ENCODE measurements around the gene MEX3A. TPM values are rescaled to one million over a fixed set of nuclear protein-coding genes. Genes with fewer than 3 reads are reported as not detected.

The MEX3A gene
- total and polyA plus RNA-seq, 5 experiments from 2014 or later = 0.38 TPM; not detected in 4

- ATAC-seq (peak in 1 of 2 donors; percentile 2), DNase-seq (no peak)
- peak overlapping the region; percentile 75 to 99 (median 98) for H3K27ac Mint-ChIP-seq
- H3K4me3 Mint-ChIP-seq = peak overlapping the region in 3 of 10 donors; percentile 5 to 85 (median 74)
- POLR2A ChIA-PET = interaction anchor here (1.0 to 3.8 kb wide), 6 partner anchors 9 to 185 kb away, joined by 3 to 30 read pairs (median 7); partner anchors contain the start of genes LMNA and SMG5
- H3K9me3 Mint-ChIP-seq = peaks cover 0 to 3% (median 0%) of the 10 kb centered on the region in 9 donors
- H3K4me1 Mint-ChIP-seq = peaks cover 19 to 48% (median 33%) of the 10 kb centered on the region in 4 donors
- H3K36me3 Mint-ChIP-seq = peaks cover 0 to 1% (median 0%) of the 10 kb centered on the region in 3 donors
- H3K27me3 Mint-ChIP-seq = peaks cover 0 to 12% (median 4%) of the 10 kb centered on the region in 5 donors
Measured at GRCh38 chr1:156097499-156098178, 15.4 kb upstream of the MEX3A start.

GRCh38 chr1:156096640-156097391 is 14.6 kb upstream of the MEX3A start:
- Mint-ChIP-seq H3K36me3 (peaks cover 0 to 1% (median 0%) of the 10 kb centered on the region in 3 donors), H3K27ac (peak overlapping the region; percentile 75 to 99 (median 98)), H3K27me3 (peaks cover 0 to 12% (median 5%) of the 10 kb centered on the region in 5 donors), H3K4me1 (peaks cover 19 to 47% (median 32%) of the 10 kb centered on the region in 4 donors), H3K4me3 (peak overlapping the region; percentile 5 to 85 (median 72)), H3K9me3 (peaks cover 0 to 3% (median 0%) of the 10 kb centered on the region in 9 donors)
- POLR2A ChIA-PET = interaction anchor here (1.0 to 3.8 kb wide), 7 partner anchors 10 to 186 kb away, joined by 3 to 30 read pairs (median 6); partner anchors contain the start of genes LMNA and SMG5
- DNase-seq (peak; percentile 73 to 92 (median 84)), ATAC-seq (peak; percentile 80 to 82)

- Mint-ChIP-seq H3K4me1 (peaks cover 19 to 41% (median 32%) of the 10 kb centered on the region in 4 donors), H3K9me3 (peaks cover 0 to 3% (median 0%) of the 10 kb centered on the region in 9 donors), H3K4me3 (peak overlapping the region in 5 of 10 donors; percentile 5 to 82 (median 69)), H3K36me3 (peaks cover 0 to 1% (median 0%) of the 10 kb centered on the region in 3 donors), H3K27ac (peak overlapping the region; percentile 63 to 99 (median 98)), H3K27me3 (peaks cover 0 to 12% (median 5%) of the 10 kb centered on the region in 5 donors)
- POLR2A ChIA-PET = interaction anchor here (0.5 to 3.8 kb wide), 7 partner anchors 10 to 129 kb away, joined by 4 to 30 read pairs (median 8); partner anchors contain the start of gene LMNA
- ATAC-seq (no peak), DNase-seq (no peak)
Measured at GRCh38 chr1:156095906-156096508, 13.7 kb upstream of the MEX3A start.

DNA sequence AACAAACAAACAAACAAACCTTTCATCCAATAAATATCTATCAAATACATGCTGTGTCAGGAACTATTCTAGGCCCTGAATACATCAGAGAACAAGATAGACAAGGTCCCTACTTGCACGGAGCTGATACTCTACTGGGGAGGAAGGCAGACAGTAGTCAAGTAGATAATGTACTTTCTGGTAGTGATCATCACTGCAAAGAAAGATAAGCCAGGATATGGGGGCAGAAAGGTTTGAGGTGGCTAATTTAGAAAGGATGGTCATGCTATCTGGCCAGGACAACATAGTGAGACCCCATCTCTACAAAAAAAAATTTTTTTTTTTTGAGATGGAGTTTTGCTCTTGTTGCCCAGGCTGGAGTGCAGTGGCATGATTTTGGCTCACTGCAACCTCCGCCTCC is 9.3 kb upstream of the MEX3A start:
- Mint-ChIP-seq H3K27me3 (peaks cover 5 to 40% (median 16%) of the 10 kb centered on the region in 5 donors), H3K4me1 (peaks cover 11 to 19% (median 18%) of the 10 kb centered on the region in 4 donors), H3K9me3 (no peaks in the 10 kb centered on the region), H3K4me3 (no peak overlapping the region), H3K36me3 (no peaks in the 10 kb centered on the region), H3K27ac (no peak overlapping the region)
- DNase-seq (no peak), ATAC-seq (no peak)
- POLR2A ChIA-PET = interaction anchor here (3.2 kb wide), 1 partner anchor 37 kb away, joined by 23 read pairs; no protein-coding TSS in a partner anchor

GRCh38 chr1:156090840-156091188 is 8.5 kb upstream of the MEX3A start:
- no peaks in the 10 kb centered on the region for H3K9me3 Mint-ChIP-seq
- peaks cover 9 to 48% (median 21%) of the 10 kb centered on the region in 5 donors for H3K27me3 Mint-ChIP-seq
- DNase-seq (peak; percentile 78 to 92 (median 84)), ATAC-seq (peak; percentile 98 to 99)
- no peaks in the 10 kb centered on the region for H3K36me3 Mint-ChIP-seq
- no peak overlapping the region for H3K4me3 Mint-ChIP-seq
- H3K27ac Mint-ChIP-seq = peak overlapping the region in 5 of 10 donors; percentile 26 to 86 (median 66)
- POLR2A ChIA-PET = interaction anchor here (3.2 kb wide), 1 partner anchor 38 kb away, joined by 23 read pairs; no protein-coding TSS in a partner anchor
- H3K4me1 Mint-ChIP-seq = peaks cover 4 to 12% (median 10%) of the 10 kb centered on the region in 4 donors

DNA sequence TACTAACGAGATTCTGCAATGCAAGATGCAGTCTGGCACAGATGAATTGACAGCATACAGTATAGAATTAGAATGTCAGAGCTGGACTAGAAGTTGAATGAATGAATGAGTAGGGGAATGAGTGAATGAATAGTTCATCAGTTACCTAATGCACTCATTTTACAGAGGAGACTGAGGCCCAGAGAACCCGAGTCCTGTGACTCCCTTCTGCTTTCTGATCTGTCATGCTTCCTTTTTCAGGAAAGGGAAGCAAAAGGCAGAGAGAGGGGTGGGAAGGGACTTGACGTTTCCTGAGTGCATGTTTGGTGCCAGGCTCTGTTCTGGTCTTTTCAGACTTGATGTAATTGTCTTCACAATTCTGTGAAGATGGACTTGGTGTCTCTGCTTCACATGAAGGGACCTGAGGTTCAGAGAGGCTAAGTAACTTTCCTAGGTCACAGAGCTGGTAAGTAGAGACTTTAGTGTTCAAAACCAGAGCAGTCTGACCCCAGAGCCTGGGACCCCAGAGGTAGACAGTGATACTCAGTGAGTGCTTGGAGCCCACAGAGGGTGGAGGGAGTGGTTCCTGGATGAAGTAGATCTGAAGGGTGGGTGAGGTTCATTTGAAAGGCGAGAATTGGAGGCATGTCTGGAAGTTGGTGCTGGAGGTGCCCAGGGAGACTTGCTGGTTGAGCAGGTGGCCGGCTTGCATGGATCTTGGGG is 8.0 kb upstream of the MEX3A start:
- POLR2A ChIA-PET = interaction anchor here (0.6 to 3.2 kb wide), 2 partner anchors 39 to 58 kb away, joined by 4 to 23 read pairs; no protein-coding TSS in a partner anchor
- Mint-ChIP-seq H3K36me3 (no peaks in the 10 kb centered on the region), H3K27ac (peak overlapping the region in 3 of 10 donors; percentile 26 to 86 (median 75)), H3K4me1 (peaks cover 4 to 9% (median 7%) of the 10 kb centered on the region in 4 donors), H3K27me3 (peaks cover 11 to 53% (median 24%) of the 10 kb centered on the region in 5 donors), H3K9me3 (no peaks in the 10 kb centered on the region), H3K4me3 (no peak overlapping the region)
- DNase-seq (no peak), ATAC-seq (peak; percentile 44 to 54)

DNA sequence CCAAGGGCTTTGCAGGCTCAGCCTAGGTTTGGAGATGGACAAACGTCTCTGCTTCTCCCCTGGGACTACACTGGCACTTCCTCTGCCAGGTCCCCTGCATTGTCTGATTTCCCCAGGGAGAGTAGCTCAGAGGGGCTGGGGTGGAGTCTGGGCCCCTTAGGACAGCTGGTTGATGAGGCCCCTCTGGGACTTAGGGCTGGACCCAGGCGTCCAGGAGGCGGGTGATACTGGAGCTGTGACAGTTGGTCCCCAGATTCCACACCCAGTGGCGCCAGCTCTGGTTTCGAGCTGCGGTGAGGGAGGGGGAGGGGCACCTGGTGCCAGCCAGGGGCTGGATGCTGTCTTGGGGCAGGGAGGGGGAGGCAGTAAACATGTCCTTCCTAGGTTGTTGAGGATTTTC is 7.4 kb upstream of the MEX3A start:
- Mint-ChIP-seq H3K27ac (no peak overlapping the region), H3K9me3 (no peaks in the 10 kb centered on the region), H3K27me3 (peaks cover 12 to 58% (median 28%) of the 10 kb centered on the region in 5 donors), H3K4me3 (peak overlapping the region in 1 of 10 donors; percentile 1), H3K4me1 (peaks cover 4 to 7% (median 6%) of the 10 kb centered on the region in 4 donors), H3K36me3 (no peaks in the 10 kb centered on the region)
- no peak for ATAC-seq
- POLR2A ChIA-PET = interaction anchor here (0.6 to 3.2 kb wide), 3 partner anchors 37 to 59 kb away, joined by 4 to 23 read pairs (median 6); no protein-coding TSS in a partner anchor
- DNase-seq = no peak

- no peak overlapping the region for H3K27ac Mint-ChIP-seq
- H3K27me3 Mint-ChIP-seq = peaks cover 18 to 60% (median 32%) of the 10 kb centered on the region in 5 donors
- no peak for DNase-seq
- ATAC-seq = no peak
- H3K9me3 Mint-ChIP-seq = no peaks in the 10 kb centered on the region
- POLR2A ChIA-PET = no interaction called here
- H3K4me3 Mint-ChIP-seq = peak overlapping the region in 1 of 10 donors; percentile 4
- peaks cover 6 to 20% (median 10%) of the 10 kb centered on the region in 4 donors for H3K4me1 Mint-ChIP-seq
- no peaks in the 10 kb centered on the region for H3K36me3 Mint-ChIP-seq
Measured at GRCh38 chr1:156086256-156086662, 4.0 kb upstream of the MEX3A start.

DNA sequence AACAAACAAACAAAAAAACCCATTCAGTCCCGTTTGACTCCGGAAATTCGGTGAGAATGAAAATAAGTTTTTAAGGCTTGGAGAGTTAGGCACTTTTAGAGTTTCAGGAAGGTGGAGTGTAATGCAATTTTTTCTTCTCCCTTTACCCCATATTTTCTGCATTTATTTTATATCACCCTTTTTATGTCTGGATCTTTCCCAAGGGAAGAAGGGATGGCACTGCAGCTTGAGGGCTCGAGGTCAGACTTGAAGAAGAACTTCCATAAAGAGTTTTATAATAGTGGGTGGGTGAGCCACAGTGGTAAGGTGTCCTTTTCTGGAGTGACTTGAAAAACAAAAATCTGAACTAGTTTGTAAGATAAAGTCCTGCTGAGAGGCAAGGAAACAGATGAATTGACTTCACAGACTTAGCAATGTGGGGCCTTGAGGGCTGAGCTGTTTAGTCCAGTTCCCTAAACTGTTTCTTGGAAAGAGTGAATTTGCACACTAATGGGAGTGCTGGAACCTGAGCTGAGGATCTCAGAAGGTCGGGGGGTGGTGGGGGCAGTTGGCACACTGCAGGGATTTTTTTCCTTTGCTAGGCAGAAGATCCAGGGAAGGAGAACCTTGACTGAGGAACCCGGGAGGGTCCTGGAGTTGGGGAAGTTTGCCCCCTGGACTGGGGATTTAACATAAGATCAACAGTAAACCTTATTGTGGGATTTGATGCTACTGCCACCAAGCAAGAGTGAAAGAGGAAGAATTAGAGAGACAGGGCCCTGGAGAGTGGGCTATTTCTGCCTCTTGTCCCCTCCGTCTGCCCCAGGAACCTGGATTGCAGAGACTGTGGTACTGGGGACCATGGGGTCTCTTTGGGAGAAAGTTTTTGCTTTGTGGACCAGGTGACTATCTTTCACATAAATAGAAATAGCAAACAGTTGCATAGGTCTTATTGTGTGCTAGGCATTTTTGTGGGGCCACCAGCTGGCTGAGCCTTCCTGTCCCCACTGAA is 1.8 kb upstream of the MEX3A start:
- no peaks in the 10 kb centered on the region for H3K9me3 Mint-ChIP-seq
- H3K4me3 Mint-ChIP-seq = peak overlapping the region; percentile 68 to 91 (median 82)
- DNase-seq = no peak
- no peaks in the 10 kb centered on the region for H3K36me3 Mint-ChIP-seq
- H3K27ac Mint-ChIP-seq = no peak overlapping the region
- no peak for ATAC-seq
- POLR2A ChIA-PET = interaction anchor here (0.7 to 1.2 kb wide), 3 partner anchors 14 to 199 kb away, joined by 3 to 5 read pairs (median 4); partner anchors contain the start of gene SMG5
- H3K27me3 Mint-ChIP-seq = peaks cover 15 to 40% (median 27%) of the 10 kb centered on the region in 5 donors
- peaks cover 0 to 15% (median 6%) of the 10 kb centered on the region in 4 donors for H3K4me1 Mint-ChIP-seq

DNA sequence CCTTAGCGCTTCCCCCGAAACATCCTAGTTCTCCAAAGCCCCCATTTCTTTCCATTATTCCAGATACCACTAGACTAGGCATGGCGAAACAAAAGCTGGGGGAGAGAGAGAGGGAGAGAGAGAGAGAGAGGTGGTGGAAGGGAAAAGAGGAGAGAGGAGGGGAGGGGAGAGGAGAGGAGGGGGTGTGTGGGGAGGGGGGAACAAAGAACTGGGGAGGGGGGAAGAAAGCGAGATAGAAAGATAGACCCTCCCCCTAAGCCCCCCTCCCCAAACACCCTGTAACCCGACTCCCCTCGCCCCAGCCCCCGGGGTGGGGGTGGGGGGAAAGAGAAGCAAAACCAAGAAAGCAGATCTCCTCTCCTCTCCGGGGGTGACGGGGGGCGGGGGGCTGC is 352 bp downstream of the MEX3A start:
- POLR2A ChIA-PET = interaction anchor here (0.5 to 1.2 kb wide), 2 partner anchors 21 to 97 kb away, joined by 3 to 4 read pairs; no protein-coding TSS in a partner anchor
- ATAC-seq (no peak), DNase-seq (no peak)
- Mint-ChIP-seq H3K9me3 (no peaks in the 10 kb centered on the region), H3K27me3 (peaks cover 13 to 31% (median 25%) of the 10 kb centered on the region in 5 donors), H3K4me1 (peaks cover 0 to 15% (median 6%) of the 10 kb centered on the region in 4 donors), H3K27ac (peak overlapping the region in 1 of 10 donors; percentile 38), H3K36me3 (no peaks in the 10 kb centered on the region), H3K4me3 (peak overlapping the region; percentile 71 to 93 (median 86))

Measured in naive thymus-derived CD8-positive, alpha-beta T cell (primary cell).